IMR-90 (cell line): ENCODE results near the gene CYP24A1. TPM values are rescaled to one million over a fixed set of nuclear protein-coding genes. Genes with fewer than 3 reads are reported as not detected.

Experiments used
- ATAC-seq: fragments of 200-7000 bp; cut with Tn5 transposase; 2 replicates; pipeline ENCODE4 v1.9.1; 2020; ENCODE audit warnings: low read depth, mild to moderate bottlenecking, moderate library complexity
- BruUV-seq: library from RNA; stranded (reverse); fragments of 400-500 nt; replicated peaks from 2 replicates; lab custom pipeline; 2021; lab: Mats Ljungman, UMichigan
- CTCF ChIA-PET: fragments of 300-600 bp; formaldehyde crosslinking; extraction: SDS; loops from one replicate; lab custom pipeline; 2021; ENCODE audit warnings: antibody characterized with exemption; lab: Yijun Ruan, JAX
- POLR2A ChIA-PET: fragments of 300-600 bp; sonication (Branson Sonifier 250); formaldehyde crosslinking; loops from one replicate; lab custom pipeline; 2022; ENCODE audit warnings: antibody characterized with exemption; ENCODE audit not compliant: unreplicated experiment; lab: Charles Lee
- DNase-seq: peaks from one replicate; pipeline ENCODE4 v3.0.0; 2013
- H2AFZ ChIP-seq: replicated peaks from 2 replicates; pipeline ENCODE3; 2013; ENCODE audit warnings: low read length, mild to moderate bottlenecking; ENCODE audit not compliant: poor library complexity
- H2AK5ac ChIP-seq: 2 replicates; pipeline ENCODE4 v1.6.1; 2013; ENCODE audit warnings: low read depth, low read length, inconsistent platforms
- H2AK9ac ChIP-seq: replicated peaks from 2 replicates; pipeline ENCODE3; 2013; ENCODE audit warnings: mild to moderate bottlenecking, low read depth, low read length, moderate library complexity; ENCODE audit not compliant: poor library complexity
- H2BK120ac ChIP-seq: 2 replicates; pipeline ENCODE4 v1.6.1; 2013; ENCODE audit warnings: low read depth, low read length, inconsistent platforms
- H2BK15ac ChIP-seq: 3 replicates; pipeline ENCODE4 v1.6.1; 2013; ENCODE audit warnings: low read depth, low read length, inconsistent platforms
- H2BK20ac ChIP-seq: 2 replicates; pipeline ENCODE4 v1.6.1; 2013; ENCODE audit warnings: low read depth, mild to moderate bottlenecking, inconsistent platforms, low read length, moderate library complexity
- H2BK5ac ChIP-seq: 2 replicates; pipeline ENCODE4 v1.6.1; 2013; ENCODE audit warnings: mild to moderate bottlenecking, low read depth, low read length, inconsistent platforms; ENCODE audit not compliant: poor library complexity, severe bottlenecking
- H3K14ac ChIP-seq: replicated peaks from 2 replicates; pipeline ENCODE4 v1.6.1; 2013; ENCODE audit warnings: low read depth, low read length, inconsistent platforms
- H3K18ac ChIP-seq: 2 replicates; pipeline ENCODE4 v1.6.1; 2013; ENCODE audit warnings: low read depth, low read length, control low read depth
- H3K23ac ChIP-seq: 2 replicates; pipeline ENCODE4 v1.6.1; 2013; ENCODE audit warnings: low read depth, low read length, inconsistent platforms
- H3K27ac ChIP-seq: 2 replicates; pipeline ENCODE4 v1.5.1; 2013; ENCODE audit warnings: mild to moderate bottlenecking, control low read depth, low read length; ENCODE audit not compliant: insufficient read depth
- H3K27me3 ChIP-seq: 2 replicates; pipeline ENCODE4 v1.6.1; 2013; ENCODE audit warnings: low read length; ENCODE audit not compliant: control insufficient read depth, insufficient read depth
- H3K36me3 ChIP-seq: 2 replicates; pipeline ENCODE4 v1.6.1; 2013; ENCODE audit warnings: low read length, mixed read lengths; ENCODE audit not compliant: control insufficient read depth, insufficient read depth
- H3K4ac ChIP-seq: 2 replicates; pipeline ENCODE4 v1.6.1; 2013; ENCODE audit warnings: low read depth, low read length, inconsistent platforms
- H3K4me1 ChIP-seq: 2 replicates; pipeline ENCODE4 v1.6.1; 2013; ENCODE audit warnings: low read length, mixed read lengths; ENCODE audit not compliant: control insufficient read depth, insufficient read depth
- H3K4me2 ChIP-seq: 2 replicates; pipeline ENCODE4 v1.6.1; 2013; ENCODE audit warnings: low read depth, mild to moderate bottlenecking, control low read depth, low read length, moderate library complexity
- H3K4me3 ChIP-seq: 2 replicates; pipeline ENCODE4 v1.5.1; 2013; ENCODE audit warnings: low read depth, mild to moderate bottlenecking, control low read depth, low read length, moderate library complexity; ENCODE audit not compliant: insufficient read depth
- H3K56ac ChIP-seq: 2 replicates; pipeline ENCODE4 v1.6.1; 2013; ENCODE audit warnings: low read length, inconsistent platforms; ENCODE audit not compliant: insufficient read depth; ENCODE audit errors: extremely low read depth
- H3K79me1 ChIP-seq, 2 experiments: 2 replicates each; pipeline ENCODE4 v1.6.1; 2013; ENCODE audit warnings: low read length in 2 of 2, inconsistent platforms in 1 of 2, low read depth in 1 of 2
- H3K9ac ChIP-seq: 2 replicates; pipeline ENCODE4 v1.6.1; 2013; ENCODE audit warnings: low read depth, low read length, control low read depth
- H3K9me1 ChIP-seq: 2 replicates; pipeline ENCODE4 v1.6.1; 2013; ENCODE audit warnings: low read length, inconsistent platforms; ENCODE audit not compliant: insufficient read depth
- H3K9me3 ChIP-seq: 2 replicates; pipeline ENCODE4 v1.6.1; 2013; ENCODE audit warnings: low read length; ENCODE audit not compliant: control insufficient read depth, insufficient read depth
- H4K20me1 ChIP-seq: 2 replicates; pipeline ENCODE4 v1.6.1; 2013; ENCODE audit warnings: low read length, inconsistent platforms; ENCODE audit not compliant: insufficient read depth
- H4K5ac ChIP-seq: 2 replicates; pipeline ENCODE4 v1.6.1; 2013; ENCODE audit warnings: mild to moderate bottlenecking, low read depth, low read length, control low read depth
- H4K8ac ChIP-seq, 2 experiments: 2 replicates each; pipeline ENCODE4 v1.6.1; 2013; ENCODE audit warnings: low read depth in 2 of 2, low read length in 2 of 2, control low read depth in 1 of 2, inconsistent platforms in 1 of 2
- H4K91ac ChIP-seq: 2 replicates; pipeline ENCODE4 v1.6.1; 2013; ENCODE audit warnings: low read depth, low read length, inconsistent platforms; ENCODE audit not compliant: insufficient read depth
- BHLHE40 ChIP-seq: fragments of 150-350 bp; IDR thresholded peaks from 2 replicates; pipeline ENCODE4 v1.6.1; 2016; ENCODE audit warnings: mild to moderate bottlenecking, low read depth, low read length
- CEBPB ChIP-seq: IDR thresholded peaks from 2 replicates; pipeline ENCODE4 v1.6.1; 2012; ENCODE audit warnings: low read depth, low read length, improper control_type of control experiment
- MAFK ChIP-seq: IDR thresholded peaks from 2 replicates; pipeline ENCODE4 v1.6.1; 2012; ENCODE audit warnings: low read depth, low read length, improper control_type of control experiment
- MAZ ChIP-seq: IDR thresholded peaks from 2 replicates; pipeline ENCODE4 v1.6.1; 2012; ENCODE audit warnings: low read depth, mild to moderate bottlenecking, low read length, improper control_type of control experiment, moderate library complexity, borderline replicate concordance
- MXI1 ChIP-seq: IDR thresholded peaks from 2 replicates; pipeline ENCODE4 v1.6.1; 2012; ENCODE audit warnings: low read depth, mild to moderate bottlenecking, low read length, moderate library complexity, borderline replicate concordance
- NFE2L2 ChIP-seq: fragments of 150-350 bp; IDR thresholded peaks from 2 replicates; pipeline ENCODE4 v1.6.1; 2016; ENCODE audit warnings: low read depth, mild to moderate bottlenecking, low read length
- POLR2A ChIP-seq: IDR thresholded peaks from 2 replicates; pipeline ENCODE4 v1.6.1; 2012; ENCODE audit warnings: mild to moderate bottlenecking, low read depth, low read length
- RAD21 ChIP-seq: IDR thresholded peaks from 2 replicates; pipeline ENCODE4 v1.6.1; 2012; ENCODE audit warnings: low read length, improper control_type of control experiment
- WGBS, 2 experiments: methylation state at CpG; one replicate each; pipeline versions ENCODE4 v1.1.5 to v1.1.7; 2013; ENCODE audit warnings: missing lambda C conversion rate in 2 of 2; ENCODE audit not compliant: insufficient read length in 1 of 2; ENCODE audit errors: extremely low coverage in 2 of 2; 5-methylcytosine and 5-hydroxymethylcytosine counted together
- dilution Hi-C: fragments of 300-500 bp; cut with HindIII; formaldehyde crosslinking; loops from one replicate; pipeline ENCODE4 v1.14.3; 2018; ENCODE audit warnings: low sequenced_read_pairs; ENCODE audit not compliant: unreplicated experiment
- in situ Hi-C: fragments of 300-500 bp; cut with MboI; formaldehyde crosslinking; loops from 3 replicates; pipeline ENCODE4 v1.14.3; 2019; ENCODE audit warnings: low sequenced_read_pairs, inconsistent platforms, mixed read lengths
- intact Hi-C: fragments of 100-400 bp; cut with micrococcal nuclease; formaldehyde crosslinking; loops from 2 replicates; pipeline ENCODE4 v1.10.0; 2022
- polyA plus RNA-seq, 3 experiments: library from polyadenylated mRNA; depleted of rRNA; stranded (reverse); fragments of >200 nt; gene quantifications; 2 replicates each; pipeline ENCODE4 v1.2.3, GENCODE V29; 2012; ENCODE audit warnings: low replicate concordance in 1 of 3
- total RNA-seq: library from RNA; depleted of rRNA; stranded (reverse); fragments of >200 nt; gene quantifications from 2 replicates; pipeline ENCODE4 v1.2.3, GENCODE V29; 2012
- TF ChIP-seq, protein P1 (sequence below): conservative IDR thresholded peaks from 2 replicates; pipeline ENCODE4 v1.5.1; 2012; ENCODE audit warnings: mild to moderate bottlenecking, low read depth, low read length, improper control_type of control experiment

The CYP24A1 gene
- total and polyA plus RNA-seq, 2 of the 4 experiments (the other 2 are of a cell fraction), result not detected

GRCh38 chr20:54140486-54140885 lies 33.3 kb downstream of the CYP24A1 start:
- BruUV-seq, result no TSS peak
- Histone ChIP-seq H3K4me3 (no peak overlapping the region), H4K5ac (no peak overlapping the region), H2BK15ac (peak overlapping the region; percentile 86; the same call in 2 of the 3 replicates), H3K4me1 (peaks cover 2% of the 10 kb centered on the region; the same call in 1 of the 2 replicates), H3K4ac (peak overlapping the region; percentile 12; the same call in 1 of the 2 replicates), H3K14ac (peak overlapping the region; percentile 30), H3K36me3 (no peaks in the 10 kb centered on the region), H3K27me3 (no peaks in the 10 kb centered on the region), H3K56ac (peak overlapping the region; percentile 1; the same call in 1 of the 2 replicates), H2AK9ac (no peak overlapping the region), H2BK120ac (peak overlapping the region; percentile 80), H3K27ac (no peak overlapping the region), H3K9ac (no peak overlapping the region), H2BK5ac (peak overlapping the region; percentile 15), H3K23ac (peak overlapping the region; percentile 7; the same call in 1 of the 2 replicates), H3K9me3 (peaks cover 3% of the 10 kb centered on the region), H3K9me1 (peaks cover 4% of the 10 kb centered on the region; the same call in 1 of the 2 replicates), H2BK20ac (peak overlapping the region; percentile 55), H2AK5ac (peak overlapping the region; percentile 10; the same call in 1 of the 2 replicates), H4K20me1 (no peaks in the 10 kb centered on the region), H4K91ac (peak overlapping the region; percentile 40; the same call in 1 of the 2 replicates), H3K18ac (peak overlapping the region; percentile 91), H3K4me2 (no peak overlapping the region; the same call in 1 of the 2 replicates), H3K79me1 (no peaks in the 10 kb centered on the region), H4K8ac (peak overlapping the region; percentile 6 to 30; a peak in 2 of 4 replicates), H2AFZ (no peak overlapping the region)
- CTCF ChIA-PET, result interaction anchor here (0.5 to 0.7 kb wide), 2 partner anchors 60 to 627 kb away, joined by 3 read pairs; no protein-coding TSS in a partner anchor
- no CpG with 5 or more reads among the region's 3 CpGs for WGBS, 2 experiments
- ATAC-seq (no peak), DNase-seq (no peak)
- in situ Hi-C loops, result no loop called here
- POLR2A ChIA-PET, result no interaction called here
- TF ChIP-seq BHLHE40 (no peak), MAZ (no peak), CEBPB (no peak), MXI1 (no peak), POLR2A (no peak), NFE2L2 (no peak), RAD21 (no peak), MAFK (no peak)
- TF ChIP-seq, protein P1, sequence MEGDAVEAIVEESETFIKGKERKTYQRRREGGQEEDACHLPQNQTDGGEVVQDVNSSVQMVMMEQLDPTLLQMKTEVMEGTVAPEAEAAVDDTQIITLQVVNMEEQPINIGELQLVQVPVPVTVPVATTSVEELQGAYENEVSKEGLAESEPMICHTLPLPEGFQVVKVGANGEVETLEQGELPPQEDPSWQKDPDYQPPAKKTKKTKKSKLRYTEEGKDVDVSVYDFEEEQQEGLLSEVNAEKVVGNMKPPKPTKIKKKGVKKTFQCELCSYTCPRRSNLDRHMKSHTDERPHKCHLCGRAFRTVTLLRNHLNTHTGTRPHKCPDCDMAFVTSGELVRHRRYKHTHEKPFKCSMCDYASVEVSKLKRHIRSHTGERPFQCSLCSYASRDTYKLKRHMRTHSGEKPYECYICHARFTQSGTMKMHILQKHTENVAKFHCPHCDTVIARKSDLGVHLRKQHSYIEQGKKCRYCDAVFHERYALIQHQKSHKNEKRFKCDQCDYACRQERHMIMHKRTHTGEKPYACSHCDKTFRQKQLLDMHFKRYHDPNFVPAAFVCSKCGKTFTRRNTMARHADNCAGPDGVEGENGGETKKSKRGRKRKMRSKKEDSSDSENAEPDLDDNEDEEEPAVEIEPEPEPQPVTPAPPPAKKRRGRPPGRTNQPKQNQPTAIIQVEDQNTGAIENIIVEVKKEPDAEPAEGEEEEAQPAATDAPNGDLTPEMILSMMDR, result no peak
- intact Hi-C loops, result no loop called here
- dilution Hi-C loops, result no loop called here
